GDM1 (cell line): ENCODE results near the gene SLPI.

ENCODE experiments used
- DNase-seq: peaks from one replicate; lab custom pipeline; 2025; lab: John Stamatoyannopoulos, UW

The SLPI gene

GRCh38 chr20:45269754-45270270 lies 15.4 kb upstream of the SLPI start:
- no peak for DNase-seq

GRCh38 chr20:45269056-45269455 lies 14.7 kb upstream of the SLPI start:
- no peak for DNase-seq

GRCh38 chr20:45268531-45268930 lies 14.2 kb upstream of the SLPI start:
- DNase-seq = no peak

- DNase-seq = no peak
These were observed 12.6 kb upstream of the SLPI start for GRCh38 chr20:45266977-45267376.

GRCh38 chr20:45263556-45264266 lies 9.3 kb upstream of the SLPI start:
- DNase-seq = no peak

- DNase-seq = no peak
These were observed 4.3 kb upstream of the SLPI start for GRCh38 chr20:45258664-45259063.

- DNase-seq = no peak
These were observed 3.9 kb upstream of the SLPI start for GRCh38 chr20:45258259-45258658.

- DNase-seq = no peak
These were observed 3.3 kb upstream of the SLPI start for GRCh38 chr20:45257711-45258110.

- no peak for DNase-seq
These were observed 2.8 kb upstream of the SLPI start for GRCh38 chr20:45257161-45257560.

GRCh38 chr20:45253261-45253660 lies 1.1 kb downstream of the SLPI start:
- no peak for DNase-seq

GRCh38 chr20:45251884-45252560 lies 2.3 kb downstream of the SLPI start:
- no peak for DNase-seq

GRCh38 chr20:45248609-45249008 lies 5.8 kb downstream of the SLPI start:
- DNase-seq = no peak

- DNase-seq = no peak
These were observed 6.5 kb downstream of the SLPI start for GRCh38 chr20:45247865-45248264.

- DNase-seq = no peak
These were observed 8.3 kb downstream of the SLPI start for GRCh38 chr20:45246109-45246508.

- DNase-seq = no peak
These were observed 16.2 kb downstream of the SLPI start for GRCh38 chr20:45238139-45238538.

- DNase-seq = no peak
These were observed 18.4 kb downstream of the SLPI start for GRCh38 chr20:45235995-45236394.

- no peak for DNase-seq
These were observed 23.7 kb downstream of the SLPI start for GRCh38 chr20:45230631-45231030.

GRCh38 chr20:45229264-45230056 lies 24.9 kb downstream of the SLPI start:
- DNase-seq = no peak

- no peak for DNase-seq
These were observed 28.1 kb downstream of the SLPI start for GRCh38 chr20:45226287-45226686.

GRCh38 chr20:45223136-45223535 lies 31.2 kb downstream of the SLPI start:
- DNase-seq = no peak

GRCh38 chr20:45221076-45221475 lies 33.3 kb downstream of the SLPI start, which contains the start of gene SEMG2:
Gene SEMG2, plus strand, starts transcription at chr20:45221373. Its CDS starts 17 bp downstream, at chr20:45221390.
- no peak for DNase-seq

GRCh38 chr20:45218636-45219035 lies 35.7 kb downstream of the SLPI start:
- no peak for DNase-seq

GRCh38 chr20:45218124-45218523 lies 36.2 kb downstream of the SLPI start:
- no peak for DNase-seq
